Measurements from ENCODE around the gene TXNDC2. TPM values are rescaled to one million over a fixed set of nuclear protein-coding genes. Genes with fewer than 3 reads are reported as not detected.
"Not testable (repeated sequence)": the region's sequence is repeated elsewhere in the genome, so short reads cannot be mapped to it uniquely, and the experiment has no call there.

The TXNDC2 gene
- 0.12 TPM for polyA plus RNA-seq (ENCODE audit: insufficient read length)

GRCh38 chr18:9885170-9886004 lies at the start of gene TXNDC2:
Gene TXNDC2, plus strand, starts transcription at chr18:9885973. Its CDS starts 708 bp downstream, at chr18:9886681.
- DNase-seq = no peak

GRCh38 chr18:9838144-9838877 lies 47.5 kb upstream of the TXNDC2 start:
- no peak for DNase-seq

GRCh38 chr18:9839211-9839610 lies 46.6 kb upstream of the TXNDC2 start:
- DNase-seq = no peak

GRCh38 chr18:9839853-9840252 lies 45.9 kb upstream of the TXNDC2 start:
- DNase-seq = no peak

GRCh38 chr18:9841752-9842151 lies 44.0 kb upstream of the TXNDC2 start:
- DNase-seq = no peak

GRCh38 chr18:9842448-9842847 lies 43.3 kb upstream of the TXNDC2 start:
- DNase-seq = no peak

- DNase-seq = no peak
Observed at GRCh38 chr18:9845256-9845655, 40.5 kb upstream of the TXNDC2 start.

GRCh38 chr18:9846162-9846925 lies 39.4 kb upstream of the TXNDC2 start:
- no peak for DNase-seq

GRCh38 chr18:9848170-9848879 lies 37.4 kb upstream of the TXNDC2 start:
- no peak for DNase-seq

GRCh38 chr18:9849407-9850283 lies 36.1 kb upstream of the TXNDC2 start:
- DNase-seq = no peak

- no peak for DNase-seq
Observed at GRCh38 chr18:9850309-9850708, 35.5 kb upstream of the TXNDC2 start.

- no peak for DNase-seq
Observed at GRCh38 chr18:9851511-9851910, 34.3 kb upstream of the TXNDC2 start.

GRCh38 chr18:9852266-9853081 lies 33.3 kb upstream of the TXNDC2 start:
- DNase-seq = no peak

GRCh38 chr18:9854801-9855676 lies 30.7 kb upstream of the TXNDC2 start:
- DNase-seq = no peak

GRCh38 chr18:9855681-9856080 lies 30.1 kb upstream of the TXNDC2 start:
- DNase-seq = no peak

GRCh38 chr18:9856092-9856491 lies 29.7 kb upstream of the TXNDC2 start:
- DNase-seq = no peak

GRCh38 chr18:9857479-9857998 lies 28.2 kb upstream of the TXNDC2 start:
- DNase-seq = not testable (repeated sequence)

GRCh38 chr18:9858642-9859041 lies 27.1 kb upstream of the TXNDC2 start:
- DNase-seq = no peak

- DNase-seq = no peak
Observed at GRCh38 chr18:9859232-9859631, 26.5 kb upstream of the TXNDC2 start.
